ENCODE results near the gene ARL10.

ARL10 gene

DNA sequence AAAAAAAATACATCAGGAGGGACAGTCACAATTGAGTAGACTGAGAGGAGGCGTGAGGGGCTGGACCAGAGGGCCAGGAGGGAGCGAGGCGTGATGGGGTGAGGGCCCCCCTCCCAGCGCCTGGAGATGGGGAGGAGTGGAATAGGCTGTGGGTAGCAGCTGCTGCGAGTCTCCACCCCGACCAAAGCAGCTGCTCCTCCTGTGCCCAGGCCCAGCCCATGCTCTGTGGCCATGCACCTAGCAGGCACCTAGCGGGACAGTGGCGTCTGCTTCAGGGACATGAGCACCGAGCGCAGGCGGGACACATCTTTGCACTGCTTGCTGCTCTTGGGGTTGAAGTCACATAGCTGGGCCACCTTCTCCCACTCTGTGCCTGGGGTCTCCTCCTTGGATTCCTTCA, 27.2 kb downstream of the ARL10 start:
- no peaks in the 10 kb centered on the region for H3K27me3 ChIP-seq
- peaks cover 16 to 18% of the 10 kb centered on the region in 2 experiments for H3K4me1 ChIP-seq (ENCODE audit: control insufficient read depth in 1 of 2, insufficient read depth in 1 of 2, low read depth in 1 of 2, low read length in 1 of 2)
- no peak overlapping the region for H3K4me3 ChIP-seq (ENCODE audit: low read depth in 1 of 2, low read length in 1 of 2)
- TF ChIP-seq, protein P1, sequence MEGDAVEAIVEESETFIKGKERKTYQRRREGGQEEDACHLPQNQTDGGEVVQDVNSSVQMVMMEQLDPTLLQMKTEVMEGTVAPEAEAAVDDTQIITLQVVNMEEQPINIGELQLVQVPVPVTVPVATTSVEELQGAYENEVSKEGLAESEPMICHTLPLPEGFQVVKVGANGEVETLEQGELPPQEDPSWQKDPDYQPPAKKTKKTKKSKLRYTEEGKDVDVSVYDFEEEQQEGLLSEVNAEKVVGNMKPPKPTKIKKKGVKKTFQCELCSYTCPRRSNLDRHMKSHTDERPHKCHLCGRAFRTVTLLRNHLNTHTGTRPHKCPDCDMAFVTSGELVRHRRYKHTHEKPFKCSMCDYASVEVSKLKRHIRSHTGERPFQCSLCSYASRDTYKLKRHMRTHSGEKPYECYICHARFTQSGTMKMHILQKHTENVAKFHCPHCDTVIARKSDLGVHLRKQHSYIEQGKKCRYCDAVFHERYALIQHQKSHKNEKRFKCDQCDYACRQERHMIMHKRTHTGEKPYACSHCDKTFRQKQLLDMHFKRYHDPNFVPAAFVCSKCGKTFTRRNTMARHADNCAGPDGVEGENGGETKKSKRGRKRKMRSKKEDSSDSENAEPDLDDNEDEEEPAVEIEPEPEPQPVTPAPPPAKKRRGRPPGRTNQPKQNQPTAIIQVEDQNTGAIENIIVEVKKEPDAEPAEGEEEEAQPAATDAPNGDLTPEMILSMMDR (IDR thresholded peaks at IDR 0.05), result no peak
- no peaks in the 10 kb centered on the region for H3K9me3 ChIP-seq
- H3K36me3 ChIP-seq, result peaks cover 46% of the 10 kb centered on the region
- H3K27ac ChIP-seq, result no peak overlapping the region

GRCh38 chr5:176394096-176394495, 28.8 kb downstream of the ARL10 start:
- Histone ChIP-seq H3K27ac (no peak overlapping the region), H3K36me3 (peaks cover 55% of the 10 kb centered on the region), H3K4me1 (ENCODE audit: control insufficient read depth in 1 of 2, insufficient read depth in 1 of 2, low read depth in 1 of 2, low read length in 1 of 2) (peaks cover 7 to 8% of the 10 kb centered on the region in 2 experiments), H3K9me3 (no peaks in the 10 kb centered on the region), H3K4me3 (ENCODE audit: low read depth in 1 of 2, low read length in 1 of 2) (no peak overlapping the region), H3K27me3 (no peaks in the 10 kb centered on the region)
- TF ChIP-seq, protein P1 (IDR thresholded peaks at IDR 0.05), result no peak

DNA sequence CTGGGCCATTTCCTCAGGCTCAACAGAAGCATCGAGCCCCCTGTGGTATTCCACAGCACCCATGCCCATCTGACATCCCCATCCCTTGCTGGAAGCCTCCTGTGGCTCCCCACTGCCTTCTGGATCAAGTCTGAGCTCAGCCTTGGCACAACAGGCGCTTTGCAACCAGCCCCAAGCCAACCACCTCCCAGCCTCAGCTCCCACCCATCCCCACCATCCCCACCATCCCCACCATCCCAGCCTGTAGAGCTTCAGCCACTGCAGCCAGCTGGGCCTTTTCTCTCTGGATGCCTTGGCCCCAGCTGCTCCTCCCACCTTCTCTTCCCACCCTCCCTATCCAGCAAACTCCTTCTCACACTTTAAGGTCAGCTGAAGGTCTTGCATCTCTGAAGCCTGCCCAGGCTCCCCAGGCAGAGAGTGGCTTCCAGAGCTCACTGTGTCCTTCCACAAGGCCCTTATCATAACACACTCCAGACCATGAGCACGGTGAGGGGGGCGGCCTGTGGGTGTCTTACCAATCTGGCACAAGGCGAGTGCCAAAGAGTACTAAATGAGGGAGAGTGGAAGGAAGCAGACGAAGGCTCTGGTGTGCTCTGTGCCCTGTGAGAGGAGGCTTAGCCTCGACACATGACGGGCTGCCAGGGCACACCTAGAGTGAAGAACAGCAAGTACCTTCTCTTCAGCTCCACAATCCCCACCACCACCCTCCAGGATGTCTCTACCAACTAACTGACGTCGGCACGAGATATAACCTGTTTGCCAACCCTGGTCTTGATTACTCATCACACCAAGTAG, 29.8 kb downstream of the ARL10 start:
- Histone ChIP-seq H3K27ac (no peak overlapping the region), H3K4me1 (ENCODE audit: control insufficient read depth in 1 of 2, insufficient read depth in 1 of 2, low read depth in 1 of 2, low read length in 1 of 2) (no peaks in the 10 kb centered on the region), H3K36me3 (peaks cover 55% of the 10 kb centered on the region), H3K9me3 (no peaks in the 10 kb centered on the region), H3K27me3 (no peaks in the 10 kb centered on the region), H3K4me3 (ENCODE audit: low read depth in 1 of 2, low read length in 1 of 2) (no peak overlapping the region)
- TF ChIP-seq, protein P1 (IDR thresholded peaks at IDR 0.05), result no peak

DNA sequence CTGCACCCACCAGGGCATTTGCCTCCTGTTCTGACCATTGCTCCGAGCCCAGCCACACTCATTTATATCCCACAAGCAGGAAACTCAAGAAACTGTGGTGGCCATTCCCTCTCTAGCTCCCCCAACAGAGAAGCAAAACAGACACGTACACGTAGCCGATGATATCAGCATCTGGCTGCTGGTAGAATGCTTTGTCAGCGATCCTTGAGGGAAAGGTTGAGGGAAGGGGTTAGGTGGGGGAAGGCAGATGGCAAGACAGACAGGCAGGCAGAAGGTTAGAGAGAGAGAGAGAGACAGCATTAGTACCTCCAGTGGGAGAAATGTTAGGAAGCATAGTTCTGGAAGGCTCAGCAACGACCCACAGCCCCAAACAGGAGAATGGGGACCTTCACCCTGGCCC, 31.0 kb downstream of the ARL10 start:
- Histone ChIP-seq H3K4me3 (ENCODE audit: low read depth in 1 of 2, low read length in 1 of 2) (no peak overlapping the region), H3K27ac (no peak overlapping the region), H3K36me3 (peaks cover 56% of the 10 kb centered on the region), H3K4me1 (ENCODE audit: control insufficient read depth in 1 of 2, insufficient read depth in 1 of 2, low read depth in 1 of 2, low read length in 1 of 2) (no peaks in the 10 kb centered on the region), H3K9me3 (no peaks in the 10 kb centered on the region), H3K27me3 (no peaks in the 10 kb centered on the region)
- TF ChIP-seq, protein P1 (IDR thresholded peaks at IDR 0.05), result no peak

GRCh38 chr5:176397736-176398420, 32.6 kb downstream of the ARL10 start:
- H3K4me3 ChIP-seq (ENCODE audit: low read depth in 1 of 2, low read length in 1 of 2), result no peak overlapping the region
- no peak overlapping the region for H3K27ac ChIP-seq
- no peaks in the 10 kb centered on the region for H3K9me3 ChIP-seq
- no peaks in the 10 kb centered on the region for H3K4me1 ChIP-seq (ENCODE audit: control insufficient read depth in 1 of 2, insufficient read depth in 1 of 2, low read depth in 1 of 2, low read length in 1 of 2)
- H3K27me3 ChIP-seq, result no peaks in the 10 kb centered on the region
- TF ChIP-seq, protein P1 (IDR thresholded peaks at IDR 0.05), result no peak
- peaks cover 45% of the 10 kb centered on the region for H3K36me3 ChIP-seq
